ENCODE data around the gene LAMB4.

DNA sequence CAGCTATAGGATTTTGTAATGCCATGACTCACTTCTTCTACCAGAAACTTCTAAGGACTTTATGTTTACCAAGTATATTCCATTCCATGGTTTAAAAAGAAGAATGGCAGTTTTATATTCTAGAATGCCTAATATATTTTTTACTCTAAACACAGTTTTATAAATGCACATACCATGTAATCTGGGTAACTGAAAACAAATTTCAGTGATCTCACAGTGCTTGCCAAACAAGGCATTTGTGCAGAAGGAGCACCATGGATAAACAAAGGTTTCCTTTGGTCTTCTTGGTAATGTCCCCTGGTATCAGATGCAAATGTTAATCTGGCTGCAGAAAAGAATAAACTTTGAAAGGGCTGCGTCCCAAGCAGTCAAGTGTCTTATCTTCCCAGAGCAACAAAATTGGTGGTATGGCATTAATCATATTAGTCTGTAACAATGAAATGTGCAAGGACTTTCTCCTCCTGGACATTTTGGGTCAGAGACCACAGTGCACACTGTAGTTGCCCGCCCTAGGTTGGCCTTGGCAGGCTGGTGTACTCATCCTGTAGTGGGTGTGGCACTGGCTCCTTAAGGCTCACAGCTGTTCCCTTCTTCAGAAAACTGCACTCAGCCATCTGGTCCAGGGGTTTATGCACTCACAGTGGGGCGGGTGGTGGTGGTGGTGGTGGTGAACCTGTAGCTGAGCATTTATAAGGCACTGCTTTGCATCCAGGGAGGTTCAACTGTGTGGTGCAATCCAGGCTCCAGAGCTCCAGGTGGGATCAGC is 56.7 kb downstream of the LAMB4 start:
- TF ChIP-seq SUZ12 (IDR thresholded peaks at IDR 0.05) (no peak), FOXM1 (IDR thresholded peaks at IDR 0.05; ENCODE audit: borderline replicate concordance) (no peak), ELF4 (IDR thresholded peaks at IDR 0.05) (no peak), SP1 (IDR thresholded peaks at IDR 0.05) (no peak), LEF1 (IDR thresholded peaks at IDR 0.05; ENCODE audit: borderline replicate concordance) (no peak), FOXA1 (IDR thresholded peaks at IDR 0.05) (no peak), TARDBP (IDR thresholded peaks at IDR 0.05) (no peak), HDGF (IDR thresholded peaks at IDR 0.05; ENCODE audit: borderline replicate concordance) (no peak), BHLHE40 (IDR thresholded peaks at IDR 0.05; ENCODE audit: borderline replicate concordance) (no peak), L3MBTL2 (conservative IDR thresholded peaks at IDR 0.05) (no peak), FOXK2 (IDR thresholded peaks at IDR 0.05) (no peak), NFRKB (IDR thresholded peaks at IDR 0.05) (no peak)
- TF ChIP-seq, protein P1, sequence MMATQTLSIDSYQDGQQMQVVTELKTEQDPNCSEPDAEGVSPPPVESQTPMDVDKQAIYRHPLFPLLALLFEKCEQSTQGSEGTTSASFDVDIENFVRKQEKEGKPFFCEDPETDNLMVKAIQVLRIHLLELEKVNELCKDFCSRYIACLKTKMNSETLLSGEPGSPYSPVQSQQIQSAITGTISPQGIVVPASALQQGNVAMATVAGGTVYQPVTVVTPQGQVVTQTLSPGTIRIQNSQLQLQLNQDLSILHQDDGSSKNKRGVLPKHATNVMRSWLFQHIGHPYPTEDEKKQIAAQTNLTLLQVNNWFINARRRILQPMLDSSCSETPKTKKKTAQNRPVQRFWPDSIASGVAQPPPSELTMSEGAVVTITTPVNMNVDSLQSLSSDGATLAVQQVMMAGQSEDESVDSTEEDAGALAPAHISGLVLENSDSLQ (IDR thresholded peaks at IDR 0.05) = no peak
